T-cell (primary cell): ENCODE measurements around the gene SMIM8. TPM values are rescaled to one million over a fixed set of nuclear protein-coding genes. Genes with fewer than 3 reads are reported as not detected.

Source experiments
- ATAC-seq, 4 experiments: fragments of 200-7000 bp in 3 of 4; fragments of 150-1000 bp in 1 of 4; cut with Tn5 transposase; replicated peaks in 1 of 4; 1 replicate in 3 of 4; 2 replicates in 1 of 4; pipeline ENCODE4 v1.10.0; 2021; ENCODE audit warnings: moderate library complexity in 3 of 4, mild to moderate bottlenecking in 2 of 4, moderate number of reproducible peaks in 1 of 4
- CTCF ChIA-PET, 2 donors: fragments of 300-600 bp; sonication (Branson Sonifier 250); formaldehyde crosslinking; loops; one replicate each; lab custom pipeline; 2022; ENCODE audit warnings: antibody characterized with exemption in 2 of 2; lab: Charles Lee
- POLR2A ChIA-PET, 2 donors: fragments of 300-600 bp; sonication (Branson Sonifier 250); formaldehyde crosslinking; loops; one replicate each; lab custom pipeline; 2022; ENCODE audit warnings: antibody characterized with exemption in 2 of 2; lab: Charles Lee
- DNase-seq, 35 experiments: peaks; one replicate each; pipeline versions ENCODE4 v3.0.0 to v3.0.0-alpha.2; 2013 to 2023
- H3K27ac ChIP-seq: one replicate; pipeline ENCODE4 v1.5.1; 2013; ENCODE audit warnings: low read length
- H3K27me3 ChIP-seq, 2 experiments: replicated peaks in 1 of 2; 1 replicate in 1 of 2; 2 replicates in 1 of 2; pipeline versions ENCODE4 v1.6.1 to v1.7.0; 2013; ENCODE audit warnings: low read length in 1 of 2, mixed read lengths in 1 of 2; ENCODE audit not compliant: control insufficient read depth in 2 of 2, insufficient read depth in 2 of 2; ENCODE audit errors: extremely low read depth in 1 of 2
- H3K36me3 ChIP-seq, 2 donors: 1 replicate in 1 of 2; 2 replicates in 1 of 2; pipeline versions ENCODE4 v1.6.1 to v1.7.0; 2013; ENCODE audit warnings: low read length in 1 of 2; ENCODE audit not compliant: control insufficient read depth in 2 of 2, insufficient read depth in 1 of 2; ENCODE audit errors: extremely low read depth in 1 of 2
- H3K4me1 ChIP-seq, 2 experiments: 1 replicate in 1 of 2; 2 replicates in 1 of 2; pipeline versions ENCODE4 v1.6.1 to v1.7.0; 2013; ENCODE audit warnings: low read length in 2 of 2, mixed read lengths in 1 of 2; ENCODE audit not compliant: insufficient read depth in 2 of 2, control insufficient read depth in 1 of 2; ENCODE audit errors: extremely low read depth in 1 of 2
- H3K4me3 ChIP-seq, 2 donors: 1 replicate in 1 of 2; 2 replicates in 1 of 2; pipeline versions ENCODE4 v1.5.1 to v1.7.0; 2013; ENCODE audit warnings: mild to moderate bottlenecking in 2 of 2, low read length in 1 of 2, moderate library complexity in 1 of 2; ENCODE audit not compliant: control insufficient read depth in 1 of 2; ENCODE audit errors: extremely low read depth in 1 of 2
- H3K9me3 ChIP-seq: 2 replicates; pipeline ENCODE4 v1.7.0; 2013
- H3K27ac Mint-ChIP-seq, 2 donors: one replicate each; pipeline ENCODE4 v1.8.0; 2020 to 2021; ENCODE audit warnings: mild to moderate bottlenecking in 2 of 2, mixed read lengths in 2 of 2
- H3K27me3 Mint-ChIP-seq, 2 donors: one replicate each; pipeline ENCODE4 v1.8.0; 2021 to 2022; ENCODE audit warnings: mixed read lengths in 2 of 2
- H3K36me3 Mint-ChIP-seq: one replicate; pipeline ENCODE4 v1.8.0; 2021; ENCODE audit warnings: mixed read lengths
- H3K4me1 Mint-ChIP-seq, 3 donors: one replicate each; pipeline ENCODE4 v1.8.0; 2020 to 2022; ENCODE audit warnings: mixed read lengths in 3 of 3, mild to moderate bottlenecking in 1 of 3
- H3K4me3 Mint-ChIP-seq, 3 donors: one replicate each; pipeline ENCODE4 v1.8.0; 2020 to 2022; ENCODE audit warnings: mild to moderate bottlenecking in 3 of 3, mixed read lengths in 3 of 3, moderate library complexity in 3 of 3
- H3K9me3 Mint-ChIP-seq, 3 donors: one replicate each; pipeline ENCODE4 v1.8.0; 2020 to 2022; ENCODE audit warnings: mixed read lengths in 3 of 3
- WGBS: methylation state at CpG from one replicate; pipeline ENCODE4 v1.1.5; 2013; ENCODE audit warnings: missing lambda C conversion rate; ENCODE audit not compliant: insufficient coverage; 5-methylcytosine and 5-hydroxymethylcytosine counted together
- total RNA-seq, 35 experiments: library from RNA in 6 of 35; stranded (reverse) in 6 of 35; fragments of 120-200 nt in 1 of 35; gene quantifications; one replicate each; pipeline versions ENCODE4 v1.2.1 to v1.2.4 and lab custom pipeline; 2013 to 2026

SMIM8 gene
- total RNA-seq: 10 to 100 TPM in 3 of 5 donors, 1 to 10 TPM in 2; 8.6 to 12.4 (median 11.0) TPM
- total RNA-seq (2013): 12.6 TPM
- 4.6 to 17.4 (median 10.0) reads per million in 29 experiments for total RNA-seq (lab: John Stamatoyannopoulos, UW)

DNA sequence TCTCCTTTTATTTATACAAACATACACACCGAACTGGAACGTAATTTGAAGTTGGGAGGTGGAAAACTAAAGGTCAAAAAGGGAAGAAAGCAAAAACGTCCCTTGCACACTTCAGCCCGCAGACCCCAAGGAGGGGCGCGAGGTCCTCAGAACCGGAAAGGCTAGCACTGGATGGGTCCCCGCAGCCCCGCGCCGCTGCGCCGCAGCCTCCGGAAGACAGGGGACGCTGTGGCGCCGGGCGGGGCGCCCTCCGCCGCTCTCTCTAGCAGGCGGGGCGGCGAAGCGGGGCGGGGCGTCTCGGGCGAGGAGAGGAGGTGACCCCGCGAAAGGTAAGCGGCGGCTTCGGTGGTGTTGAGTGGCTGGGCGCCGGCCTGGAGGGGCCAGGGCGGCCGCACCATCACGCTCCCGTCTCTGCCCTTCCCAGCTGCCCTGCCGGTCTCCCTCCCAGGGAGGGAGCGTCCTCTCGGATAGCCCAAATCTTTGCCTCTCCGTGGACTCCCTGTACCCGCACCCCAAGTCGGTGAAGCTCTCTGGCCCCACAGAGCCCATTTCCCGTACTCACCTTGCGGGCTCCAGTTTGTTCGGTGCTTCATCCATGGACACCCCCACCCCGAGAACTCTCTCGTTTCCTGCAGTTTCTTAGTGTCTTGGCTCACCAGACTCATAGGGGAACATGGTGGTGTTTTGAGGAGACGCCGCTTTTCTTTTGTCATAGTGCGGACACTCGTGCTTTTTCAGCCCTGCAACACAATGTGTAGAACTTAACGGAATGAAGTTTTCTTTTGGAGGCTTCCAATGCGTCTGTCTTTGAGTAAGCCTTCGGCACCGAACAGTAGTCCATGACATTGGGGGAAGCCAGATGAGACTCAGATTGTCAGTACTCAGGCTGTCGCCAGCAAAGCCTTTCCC, at the start of gene SMIM8:
SMIM8 (plus strand) TSS at position 285 of the 909 bp plus-strand sequence. CDS start 14,444 bp downstream, outside the sequence.
- POLR2A ChIA-PET: interaction anchor here in 1 of 2 donors (0.5 kb wide), 1 partner anchor 149 kb away, joined by 3 read pairs; no protein-coding TSS in a partner anchor

GRCh38 chr6:87274660-87275274, 47.6 kb upstream of the SMIM8 start:
- Mint-ChIP-seq H3K27me3 (no peaks in the 10 kb centered on the region), H3K36me3 (no peaks in the 10 kb centered on the region), H3K4me3 (no peak overlapping the region), H3K27ac (no peak overlapping the region), H3K9me3 (no peaks in the 10 kb centered on the region), H3K4me1 (peaks cover 9 to 11% (median 9%) of the 10 kb centered on the region in 3 donors)
- ChIA-PET POLR2A (no interaction called here), CTCF (no interaction called here)
- Histone ChIP-seq H3K4me3 (no peak overlapping the region), H3K4me1 (no peaks in the 10 kb centered on the region), H3K27me3 (no peaks in the 10 kb centered on the region), H3K36me3 (no peaks in the 10 kb centered on the region), H3K27ac (no peak overlapping the region), H3K9me3 (no peaks in the 10 kb centered on the region)
- DNase-seq (no peak), ATAC-seq (no peak)
- no CpG with 5 or more reads among the region's 7 CpGs for WGBS

More for the DNA sequence above, at the start of gene SMIM8:
- ATAC-seq: peak; percentile 97 to 100 (median 98)
- Histone ChIP-seq H3K27ac (peak within 1 kb of the TSS; percentile 35), H3K36me3 (no peaks in the 10 kb centered on the region), H3K4me1 (peaks cover 2 to 5% of the 10 kb centered on the region in 2 experiments), H3K4me3 (peak within 1 kb of the TSS; percentile 70 to 99), H3K9me3 (no peaks in the 10 kb centered on the region), H3K27me3 (no peaks in the 10 kb centered on the region)
- H3K9me3 Mint-ChIP-seq: peaks cover 0 to 7% (median 4%) of the 10 kb centered on the region in 3 donors
- CTCF ChIA-PET: interaction anchor here (0.5 to 1.6 kb wide), 14 partner anchors 13 to 1758 kb away, joined by 3 to 8 read pairs (median 3); partner anchors contain the start of genes PNRC1 (in 1 of the 2) and SLC35A1 (in 1 of the 2)
- H3K36me3 Mint-ChIP-seq: peaks cover 3% of the 10 kb centered on the region
- WGBS: under 1% methylated on average over 44 of the region's 60 CpGs
- peak; percentile 66 to 87 (median 80) for DNase-seq
- peak within 1 kb of the TSS; percentile 89 to 91 for H3K27ac Mint-ChIP-seq
- H3K4me1 Mint-ChIP-seq: peaks cover 17 to 35% (median 22%) of the 10 kb centered on the region in 3 donors
- H3K4me3 Mint-ChIP-seq: peak within 1 kb of the TSS; percentile 95 to 98 (median 95)
- peaks cover 2 to 5% of the 10 kb centered on the region in 2 donors for H3K27me3 Mint-ChIP-seq

- H3K4me3 ChIP-seq: no peak overlapping the region
- Mint-ChIP-seq H3K27me3 (no peaks in the 10 kb centered on the region), H3K27ac (peak overlapping the region; percentile 8 to 30), H3K36me3 (no peaks in the 10 kb centered on the region), H3K4me1 (peaks cover 18 to 20% (median 19%) of the 10 kb centered on the region in 3 donors), H3K9me3 (no peaks in the 10 kb centered on the region), H3K4me3 (no peak overlapping the region)
- H3K27me3 ChIP-seq: no peaks in the 10 kb centered on the region
- H3K4me1 ChIP-seq: no peaks in the 10 kb centered on the region
- POLR2A ChIA-PET: interaction anchor here in 1 of 2 donors (0.7 kb wide), 1 partner anchor 1367 kb away, joined by 3 read pairs; no protein-coding TSS in a partner anchor
- H3K36me3 ChIP-seq: no peaks in the 10 kb centered on the region
- no CpG with 5 or more reads among the region's 1 CpG for WGBS
- no peak overlapping the region for H3K27ac ChIP-seq
- CTCF ChIA-PET: interaction anchor here in 1 of 2 donors (1.1 kb wide), 1 partner anchor 197 kb away, joined by 3 read pairs; no protein-coding TSS in a partner anchor
- no peak for ATAC-seq
- no peaks in the 10 kb centered on the region for H3K9me3 ChIP-seq
- no peak for DNase-seq
Measured at GRCh38 chr6:87276624-87277023, 45.8 kb upstream of the SMIM8 start.

- Histone ChIP-seq H3K4me1 (no peaks in the 10 kb centered on the region), H3K27ac (no peak overlapping the region), H3K4me3 (no peak overlapping the region), H3K36me3 (no peaks in the 10 kb centered on the region), H3K27me3 (no peaks in the 10 kb centered on the region), H3K9me3 (no peaks in the 10 kb centered on the region)
- ChIA-PET POLR2A (no interaction called here), CTCF (interaction anchor here in 1 of 2 donors (1.1 kb wide), 1 partner anchor 198 kb away, joined by 3 read pairs; no protein-coding TSS in a partner anchor)
- Mint-ChIP-seq H3K27me3 (no peaks in the 10 kb centered on the region), H3K27ac (peak overlapping the region in 1 of 2 donors; percentile 57), H3K4me3 (no peak overlapping the region), H3K9me3 (no peaks in the 10 kb centered on the region), H3K36me3 (no peaks in the 10 kb centered on the region), H3K4me1 (peaks cover 18 to 20% (median 19%) of the 10 kb centered on the region in 3 donors)
- DNase-seq: peak in 1 of 35 experiments; percentile 7
- no peak for ATAC-seq
Measured at GRCh38 chr6:87277123-87277522, 45.3 kb upstream of the SMIM8 start.

- Mint-ChIP-seq H3K4me1 (peaks cover 18 to 20% (median 19%) of the 10 kb centered on the region in 3 donors), H3K27ac (peak overlapping the region; percentile 4 to 77), H3K4me3 (no peak overlapping the region), H3K36me3 (no peaks in the 10 kb centered on the region), H3K27me3 (no peaks in the 10 kb centered on the region), H3K9me3 (no peaks in the 10 kb centered on the region)
- no peaks in the 10 kb centered on the region for H3K27me3 ChIP-seq
- ATAC-seq (peak in 3 of 4 experiments; percentile 24 to 59 (median 57)), DNase-seq (peak in 3 of 35 experiments; percentile 1 to 12 (median 6))
- ChIA-PET POLR2A (interaction anchor here in 1 of 2 donors (0.6 kb wide), 1 partner anchor 1585 kb away, joined by 4 read pairs; no protein-coding TSS in a partner anchor), CTCF (no interaction called here)
- H3K4me1 ChIP-seq: no peaks in the 10 kb centered on the region
- H3K9me3 ChIP-seq: no peaks in the 10 kb centered on the region
- WGBS: no CpG with 5 or more reads among the region's 2 CpGs
- no peaks in the 10 kb centered on the region for H3K36me3 ChIP-seq
- H3K4me3 ChIP-seq: no peak overlapping the region
- no peak overlapping the region for H3K27ac ChIP-seq
Measured at GRCh38 chr6:87279196-87279595, 43.2 kb upstream of the SMIM8 start.

- ATAC-seq: no peak
- Mint-ChIP-seq H3K27me3 (peaks cover 0 to 7% of the 10 kb centered on the region in 2 donors), H3K9me3 (no peaks in the 10 kb centered on the region), H3K36me3 (no peaks in the 10 kb centered on the region), H3K4me3 (no peak overlapping the region), H3K4me1 (peaks cover 18 to 20% (median 19%) of the 10 kb centered on the region in 3 donors), H3K27ac (no peak overlapping the region)
- CTCF ChIA-PET: no interaction called here
- DNase-seq: no peak
- H3K36me3 ChIP-seq: no peaks in the 10 kb centered on the region
- no peak overlapping the region for H3K27ac ChIP-seq
- H3K27me3 ChIP-seq: no peaks in the 10 kb centered on the region
- H3K9me3 ChIP-seq: no peaks in the 10 kb centered on the region
- H3K4me1 ChIP-seq: no peaks in the 10 kb centered on the region
- POLR2A ChIA-PET: no interaction called here
- WGBS: 80% methylated on average over 1 of the region's 1 CpG
- no peak overlapping the region for H3K4me3 ChIP-seq
Measured at GRCh38 chr6:87281426-87281825, 41.0 kb upstream of the SMIM8 start.
